SK-N-SH treated with all-trans-retinoic acid at 6 μM for 48 hours (cell line): ENCODE results near the gene NHLH2.

Experiments used
- ATAC-seq: fragments of 200-7000 bp; cut with Tn5 transposase; 3 replicates; pipeline ENCODE4 v1.9.1; 2020; ENCODE audit warnings: mild to moderate bottlenecking, moderate library complexity
- ARNTL ChIP-seq: fragments of 450-650 bp; formaldehyde crosslinking; IDR thresholded peaks from 2 replicates; pipeline ENCODE4 v1.5.0; 2020; ENCODE audit warnings: low read depth, mild to moderate bottlenecking, moderate library complexity, borderline replicate concordance
- BACH2 ChIP-seq: fragments of 250-450 bp; sonication (Bioruptor Pico); IDR thresholded peaks from 2 replicates; pipeline ENCODE4 v1.9.0; 2021; ENCODE audit warnings: mild to moderate bottlenecking, borderline replicate concordance
- CSDC2 ChIP-seq: fragments of 250-450 bp; sonication (Bioruptor Pico); IDR thresholded peaks from 2 replicates; pipeline ENCODE4 v1.5.0; 2020; ENCODE audit warnings: mild to moderate bottlenecking, moderate library complexity
- CSRNP3 ChIP-seq: fragments of 250-450 bp; sonication (Bioruptor Pico); IDR thresholded peaks from 2 replicates; pipeline ENCODE4 v1.5.1; 2021; ENCODE audit warnings: mild to moderate bottlenecking, moderate library complexity
- GLIS3 ChIP-seq: fragments of 250-450 bp; sonication (Bioruptor Pico); IDR thresholded peaks from 2 replicates; pipeline ENCODE4 v1.5.0; 2020; ENCODE audit warnings: mild to moderate bottlenecking, moderate library complexity
- ISL1 ChIP-seq: fragments of 250-450 bp; sonication (Bioruptor Pico); IDR thresholded peaks from 2 replicates; pipeline ENCODE4 v2.1.2; 2022; ENCODE audit warnings: mild to moderate bottlenecking, moderate library complexity
- OSR1 ChIP-seq: fragments of 250-450 bp; sonication (Bioruptor Pico); IDR thresholded peaks from 2 replicates; pipeline ENCODE4 v1.8.0; 2022; ENCODE audit warnings: moderate library complexity, mild to moderate bottlenecking, inconsistent platforms
- PPARA ChIP-seq: fragments of 250-450 bp; sonication (Bioruptor Pico); IDR thresholded peaks from 2 replicates; pipeline ENCODE4 v1.5.0; 2020; ENCODE audit warnings: mild to moderate bottlenecking, borderline replicate concordance
- RARB ChIP-seq: fragments of 250-450 bp; sonication (Bioruptor Pico); IDR thresholded peaks from 2 replicates; pipeline ENCODE4 v1.8.0; 2021; ENCODE audit warnings: mild to moderate bottlenecking, moderate library complexity
- SNAI2 ChIP-seq: fragments of 250-450 bp; sonication (Bioruptor Pico); IDR thresholded peaks from 2 replicates; pipeline ENCODE4 v1.5.0; 2020; ENCODE audit warnings: mild to moderate bottlenecking, moderate library complexity
- TCF4 ChIP-seq: fragments of 250-450 bp; sonication (Bioruptor Pico); IDR thresholded peaks from 2 replicates; pipeline ENCODE4 v1.8.0; 2021; ENCODE audit warnings: mild to moderate bottlenecking, moderate library complexity, borderline replicate concordance
- TOX ChIP-seq: fragments of 250-450 bp; sonication (Bioruptor Pico); IDR thresholded peaks from 2 replicates; pipeline ENCODE4 v1.8.0; 2021; ENCODE audit warnings: mild to moderate bottlenecking, moderate library complexity, borderline replicate concordance
- TSHZ2 ChIP-seq: fragments of 250-450 bp; sonication (Bioruptor Pico); IDR thresholded peaks from 2 replicates; pipeline ENCODE4 v1.5.0; 2020; ENCODE audit warnings: mild to moderate bottlenecking, moderate library complexity
- ZC3H10 ChIP-seq: fragments of 250-450 bp; sonication (Bioruptor Pico); IDR thresholded peaks from 2 replicates; pipeline ENCODE4 v1.5.1; 2021; ENCODE audit warnings: mild to moderate bottlenecking, moderate library complexity
- ZFP3 ChIP-seq: fragments of 250-450 bp; sonication (Bioruptor Pico); IDR thresholded peaks from 2 replicates; pipeline ENCODE4 v1.5.0; 2020; ENCODE audit warnings: mild to moderate bottlenecking, moderate library complexity
- ZFP30 ChIP-seq: fragments of 450-650 bp; formaldehyde crosslinking; IDR thresholded peaks from 2 replicates; pipeline ENCODE4 v1.5.0; 2022; ENCODE audit warnings: mild to moderate bottlenecking, moderate library complexity
- ZNF565 ChIP-seq: fragments of 450-650 bp; formaldehyde crosslinking; conservative IDR thresholded peaks from 2 replicates; pipeline ENCODE4 v1.5.0; 2020; ENCODE audit warnings: low read depth, mild to moderate bottlenecking, moderate library complexity
- ZNF70 ChIP-seq: fragments of 450-650 bp; formaldehyde crosslinking; IDR thresholded peaks from 2 replicates; pipeline ENCODE4 v1.5.0; 2020; ENCODE audit warnings: mild to moderate bottlenecking, moderate library complexity
- ZNF8 ChIP-seq: fragments of 450-650 bp; formaldehyde crosslinking; IDR thresholded peaks from 2 replicates; pipeline ENCODE4 v1.5.0; 2020; ENCODE audit warnings: mild to moderate bottlenecking, moderate library complexity
- TF ChIP-seq, protein P1 (sequence below): fragments of 250-450 bp; sonication (Bioruptor Pico); IDR thresholded peaks from 2 replicates; pipeline ENCODE4 v1.8.0; 2021; ENCODE audit warnings: low read depth, mild to moderate bottlenecking, moderate library complexity, borderline replicate concordance
- TF ChIP-seq, protein P2 (sequence below): fragments of 250-450 bp; sonication (Bioruptor Pico); IDR thresholded peaks from 2 replicates; pipeline ENCODE4 v1.8.0; 2020; ENCODE audit warnings: mild to moderate bottlenecking, moderate library complexity, borderline replicate concordance
- TF ChIP-seq, protein P3 (sequence below): fragments of 250-450 bp; sonication (Bioruptor Pico); IDR thresholded peaks from 2 replicates; pipeline ENCODE4 v1.5.1; 2020; ENCODE audit warnings: low read depth, mild to moderate bottlenecking, moderate library complexity

Gene NHLH2

DNA sequence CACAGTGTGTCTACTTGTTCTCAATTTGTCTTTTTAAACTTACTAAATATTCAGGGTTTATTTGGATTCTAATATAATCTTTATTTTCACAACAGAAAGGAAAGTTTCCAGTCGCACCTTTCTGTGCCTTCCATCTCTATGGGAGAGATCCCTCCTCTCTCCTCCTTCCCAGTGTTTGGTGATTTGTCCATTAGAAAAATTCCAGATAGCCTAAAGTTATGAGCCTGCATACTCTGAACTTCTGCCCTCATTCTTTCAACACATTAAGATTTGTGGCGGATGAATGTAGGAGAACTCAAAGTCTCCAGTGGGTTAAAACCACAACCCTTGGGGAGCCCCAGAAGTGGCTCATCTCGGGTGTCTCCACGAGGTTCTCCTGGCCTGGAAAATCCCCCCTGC lies 3.6 kb downstream of the NHLH2 start:
- TF ChIP-seq ZNF70 (CRISPR knock-in tag): no peak
- no peak for TF ChIP-seq SNAI2 (CRISPR knock-in tag)
- TF ChIP-seq ZC3H10 (CRISPR knock-in tag): no peak
- no peak for TF ChIP-seq ISL1 (CRISPR knock-in tag)
- no peak for TF ChIP-seq ZFP30
- TF ChIP-seq CSDC2 (CRISPR knock-in tag): no peak
- no peak for TF ChIP-seq ZNF8 (CRISPR knock-in tag)
- TF ChIP-seq CSRNP3: no peak
- TF ChIP-seq PPARA (CRISPR knock-in tag): no peak
- TF ChIP-seq GLIS3 (CRISPR knock-in tag): no peak
- TF ChIP-seq TSHZ2: no peak

DNA sequence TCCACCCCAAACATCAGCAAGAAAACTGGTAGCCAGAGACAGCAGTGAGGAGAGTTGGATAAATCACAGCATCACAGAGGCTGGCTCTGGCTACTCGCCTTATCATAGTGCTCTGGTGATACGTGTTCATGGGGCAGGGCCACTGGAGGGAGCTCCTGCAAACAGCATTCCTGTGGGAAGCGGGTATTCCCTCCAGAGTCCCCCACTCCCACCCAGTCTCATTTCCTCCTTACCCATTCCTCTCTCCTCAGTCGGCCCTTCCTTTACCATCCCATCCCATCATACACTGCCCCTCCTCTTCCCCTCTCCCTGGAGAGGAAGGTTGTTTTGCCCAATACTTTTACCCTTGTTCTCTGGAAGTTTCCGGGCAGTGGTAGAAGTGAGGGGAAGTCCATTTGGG lies 7.1 kb downstream of the NHLH2 start:
- TF ChIP-seq CSDC2 (CRISPR knock-in tag) (no peak), ZFP3 (no peak), ZNF8 (CRISPR knock-in tag) (no peak), ZNF565 (CRISPR knock-in tag) (no peak), ZC3H10 (CRISPR knock-in tag) (no peak), ZNF70 (CRISPR knock-in tag) (no peak), SNAI2 (CRISPR knock-in tag) (no peak), TCF4 (CRISPR knock-in tag) (no peak), ARNTL (no peak)
- TF ChIP-seq, protein P1, sequence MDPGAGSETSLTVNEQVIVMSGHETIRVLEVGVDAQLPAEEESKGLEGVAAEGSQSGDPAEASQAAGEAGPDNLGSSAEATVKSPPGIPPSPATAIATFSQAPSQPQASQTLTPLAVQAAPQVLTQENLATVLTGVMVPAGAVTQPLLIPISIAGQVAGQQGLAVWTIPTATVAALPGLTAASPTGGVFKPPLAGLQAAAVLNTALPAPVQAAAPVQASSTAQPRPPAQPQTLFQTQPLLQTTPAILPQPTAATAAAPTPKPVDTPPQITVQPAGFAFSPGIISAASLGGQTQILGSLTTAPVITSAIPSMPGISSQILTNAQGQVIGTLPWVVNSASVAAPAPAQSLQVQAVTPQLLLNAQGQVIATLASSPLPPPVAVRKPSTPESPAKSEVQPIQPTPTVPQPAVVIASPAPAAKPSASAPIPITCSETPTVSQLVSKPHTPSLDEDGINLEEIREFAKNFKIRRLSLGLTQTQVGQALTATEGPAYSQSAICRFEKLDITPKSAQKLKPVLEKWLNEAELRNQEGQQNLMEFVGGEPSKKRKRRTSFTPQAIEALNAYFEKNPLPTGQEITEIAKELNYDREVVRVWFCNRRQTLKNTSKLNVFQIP: no peak
- TF ChIP-seq, protein P2, sequence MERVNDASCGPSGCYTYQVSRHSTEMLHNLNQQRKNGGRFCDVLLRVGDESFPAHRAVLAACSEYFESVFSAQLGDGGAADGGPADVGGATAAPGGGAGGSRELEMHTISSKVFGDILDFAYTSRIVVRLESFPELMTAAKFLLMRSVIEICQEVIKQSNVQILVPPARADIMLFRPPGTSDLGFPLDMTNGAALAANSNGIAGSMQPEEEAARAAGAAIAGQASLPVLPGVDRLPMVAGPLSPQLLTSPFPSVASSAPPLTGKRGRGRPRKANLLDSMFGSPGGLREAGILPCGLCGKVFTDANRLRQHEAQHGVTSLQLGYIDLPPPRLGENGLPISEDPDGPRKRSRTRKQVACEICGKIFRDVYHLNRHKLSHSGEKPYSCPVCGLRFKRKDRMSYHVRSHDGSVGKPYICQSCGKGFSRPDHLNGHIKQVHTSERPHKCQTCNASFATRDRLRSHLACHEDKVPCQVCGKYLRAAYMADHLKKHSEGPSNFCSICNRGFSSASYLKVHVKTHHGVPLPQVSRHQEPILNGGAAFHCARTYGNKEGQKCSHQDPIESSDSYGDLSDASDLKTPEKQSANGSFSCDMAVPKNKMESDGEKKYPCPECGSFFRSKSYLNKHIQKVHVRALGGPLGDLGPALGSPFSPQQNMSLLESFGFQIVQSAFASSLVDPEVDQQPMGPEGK (CRISPR knock-in tag): no peak
- TF ChIP-seq, all 23 proteins: peak for 0
- ATAC-seq: no peak

More for the DNA sequence above, 3.6 kb downstream of the NHLH2 start:
- no peak for ATAC-seq

DNA sequence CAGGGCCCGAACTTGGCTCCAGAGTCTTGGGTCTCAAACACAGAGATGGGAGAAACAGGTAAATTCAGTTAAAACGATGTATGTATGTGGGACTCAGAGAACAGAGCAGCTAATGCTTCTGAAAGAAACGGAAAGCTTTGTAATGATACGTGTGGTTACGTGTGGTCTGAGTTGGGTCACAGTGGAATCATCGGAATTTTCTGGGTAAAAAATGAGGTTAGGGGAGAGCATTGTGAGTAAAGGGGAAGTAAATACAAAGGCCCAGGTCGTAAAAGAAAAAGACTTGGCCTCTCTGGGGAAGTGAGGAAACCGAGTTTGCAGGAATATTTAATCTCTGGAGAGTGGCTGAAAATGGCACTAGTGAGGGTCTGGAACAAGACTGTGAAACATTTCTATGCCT lies 8.3 kb downstream of the NHLH2 start:
- no peak for ATAC-seq
- TF ChIP-seq ZC3H10 (CRISPR knock-in tag) (no peak), ZFP30 (no peak), BACH2 (CRISPR knock-in tag) (no peak), TSHZ2 (no peak), PPARA (CRISPR knock-in tag) (no peak), ARNTL (no peak), RARB (CRISPR knock-in tag) (no peak), OSR1 (no peak), TOX (CRISPR knock-in tag) (no peak), ZFP3 (no peak), ISL1 (CRISPR knock-in tag) (no peak), CSDC2 (CRISPR knock-in tag) (no peak), ZNF70 (CRISPR knock-in tag) (no peak)
- TF ChIP-seq, protein P1: no peak
- TF ChIP-seq, protein P3, sequence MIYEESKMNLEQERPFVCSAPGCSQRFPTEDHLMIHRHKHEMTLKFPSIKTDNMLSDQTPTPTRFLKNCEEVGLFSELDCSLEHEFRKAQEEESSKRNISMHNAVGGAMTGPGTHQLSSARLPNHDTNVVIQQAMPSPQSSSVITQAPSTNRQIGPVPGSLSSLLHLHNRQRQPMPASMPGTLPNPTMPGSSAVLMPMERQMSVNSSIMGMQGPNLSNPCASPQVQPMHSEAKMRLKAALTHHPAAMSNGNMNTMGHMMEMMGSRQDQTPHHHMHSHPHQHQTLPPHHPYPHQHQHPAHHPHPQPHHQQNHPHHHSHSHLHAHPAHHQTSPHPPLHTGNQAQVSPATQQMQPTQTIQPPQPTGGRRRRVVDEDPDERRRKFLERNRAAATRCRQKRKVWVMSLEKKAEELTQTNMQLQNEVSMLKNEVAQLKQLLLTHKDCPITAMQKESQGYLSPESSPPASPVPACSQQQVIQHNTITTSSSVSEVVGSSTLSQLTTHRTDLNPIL: no peak
- TF ChIP-seq, protein P2 (CRISPR knock-in tag): no peak
